Mesenchymal stem cell (in vitro differentiated cells and primary cell): ENCODE measurements around the gene NUDT22.

Experiments
- DNase-seq: peaks from one replicate; pipeline ENCODE4 v3.0.0-alpha.2; 2013
- H2AFZ ChIP-seq: one replicate; pipeline ENCODE4 v1.6.1; 2013; ENCODE audit warnings: low read depth, mild to moderate bottlenecking, control low read depth, inconsistent platforms, low read length, moderate library complexity
- H2AK5ac ChIP-seq: 2 replicates; pipeline ENCODE4 v1.6.1; 2013; ENCODE audit warnings: low read length, moderate library complexity, mild to moderate bottlenecking, inconsistent platforms; ENCODE audit not compliant: severe bottlenecking
- H2BK120ac ChIP-seq: one replicate; pipeline ENCODE4 v1.6.1; 2013; ENCODE audit warnings: low read depth, mild to moderate bottlenecking, inconsistent platforms, low read length, moderate library complexity
- H2BK12ac ChIP-seq, 2 experiments: one replicate each; pipeline ENCODE4 v1.6.1; 2013; ENCODE audit warnings: inconsistent platforms in 2 of 2, low read length in 2 of 2, mild to moderate bottlenecking in 2 of 2, moderate library complexity in 2 of 2, control low read depth in 1 of 2
- H2BK15ac ChIP-seq: one replicate; pipeline ENCODE4 v1.6.1; 2013; ENCODE audit warnings: mild to moderate bottlenecking, low read depth, inconsistent platforms; ENCODE audit not compliant: poor library complexity, severe bottlenecking
- H2BK5ac ChIP-seq: 2 replicates; pipeline ENCODE4 v1.6.1; 2013; ENCODE audit warnings: low read depth, mild to moderate bottlenecking, low read length, control low read depth, inconsistent platforms; ENCODE audit not compliant: poor library complexity, severe bottlenecking
- H3K14ac ChIP-seq, 2 experiments: one replicate each; pipeline ENCODE4 v1.6.1; 2013; ENCODE audit warnings: inconsistent platforms in 2 of 2, low read length in 2 of 2, control low read depth in 1 of 2, mild to moderate bottlenecking in 1 of 2, moderate library complexity in 1 of 2
- H3K18ac ChIP-seq, 2 experiments: one replicate each; pipeline ENCODE4 v1.6.1; 2013; ENCODE audit warnings: inconsistent platforms in 2 of 2, low read length in 2 of 2, control low read depth in 1 of 2, low read depth in 1 of 2, mild to moderate bottlenecking in 1 of 2
- H3K23ac ChIP-seq, 2 experiments: one replicate each; pipeline ENCODE4 v1.6.1; 2013; ENCODE audit warnings: inconsistent platforms in 2 of 2, low read length in 2 of 2, mild to moderate bottlenecking in 2 of 2, moderate library complexity in 2 of 2, control low read depth in 1 of 2
- H3K27ac ChIP-seq: 2 replicates; pipeline ENCODE4 v1.5.1; 2013; ENCODE audit warnings: mild to moderate bottlenecking, moderate library complexity, low read length, control low read depth, inconsistent platforms; ENCODE audit not compliant: poor library complexity, severe bottlenecking
- H3K27me3 ChIP-seq, 2 experiments: 2 replicates each; pipeline versions ENCODE4 v1.6.1 to v1.7.0; 2013; ENCODE audit warnings: low read length in 2 of 2, mild to moderate bottlenecking in 2 of 2, moderate library complexity in 2 of 2, control low read depth in 1 of 2, inconsistent platforms in 1 of 2; ENCODE audit not compliant: control insufficient read depth in 1 of 2, insufficient read depth in 1 of 2
- H3K36me3 ChIP-seq, 2 experiments: 2 replicates each; pipeline versions ENCODE4 v1.6.1 to v1.7.0; 2013; ENCODE audit warnings: low read length in 2 of 2, control low read depth in 1 of 2, inconsistent platforms in 1 of 2, low read depth in 1 of 2, mild to moderate bottlenecking in 1 of 2; ENCODE audit not compliant: insufficient read depth in 2 of 2, control insufficient read depth in 1 of 2
- H3K4ac ChIP-seq, 2 experiments: one replicate each; pipeline ENCODE4 v1.6.1; 2013; ENCODE audit warnings: inconsistent platforms in 2 of 2, low read length in 2 of 2, mild to moderate bottlenecking in 2 of 2, moderate library complexity in 2 of 2, control low read depth in 1 of 2, low read depth in 1 of 2
- H3K4me1 ChIP-seq: 2 replicates; pipeline ENCODE4 v1.6.1; 2013; ENCODE audit warnings: low read depth, low read length, control low read depth; ENCODE audit not compliant: control insufficient read depth, insufficient read depth
- H3K4me2 ChIP-seq: 2 replicates; pipeline ENCODE4 v1.6.1; 2013; ENCODE audit warnings: low read length, mild to moderate bottlenecking, inconsistent platforms; ENCODE audit not compliant: poor library complexity, severe bottlenecking
- H3K4me3 ChIP-seq, 2 experiments: 2 replicates each; pipeline versions ENCODE4 v1.5.1 to v1.7.0; 2013; ENCODE audit warnings: low read length in 2 of 2, mild to moderate bottlenecking in 2 of 2, control low read depth in 1 of 2, low read depth in 1 of 2; ENCODE audit not compliant: insufficient read depth in 1 of 2
- H3K79me1 ChIP-seq: replicated peaks from 2 replicates; pipeline ENCODE4 v1.6.1; 2013; ENCODE audit warnings: mild to moderate bottlenecking, control low read depth, low read length, inconsistent platforms; ENCODE audit not compliant: poor library complexity, severe bottlenecking
- H3K9ac ChIP-seq: 2 replicates; pipeline ENCODE4 v1.7.0; 2013; ENCODE audit warnings: mild to moderate bottlenecking, low read length, moderate library complexity
- H3K9me3 ChIP-seq: 2 replicates; pipeline ENCODE4 v1.7.0; 2013; ENCODE audit warnings: mild to moderate bottlenecking, low read length; ENCODE audit not compliant: control insufficient read depth
- H4K8ac ChIP-seq: one replicate; pipeline ENCODE4 v1.6.1; 2013; ENCODE audit warnings: inconsistent platforms, mild to moderate bottlenecking, low read length, moderate library complexity
- H4K91ac ChIP-seq: one replicate; pipeline ENCODE4 v1.6.1; 2013; ENCODE audit warnings: mild to moderate bottlenecking, low read length, inconsistent platforms
- WGBS: methylation state at CpG from one replicate; pipeline ENCODE4 v1.1.7; 2013; ENCODE audit warnings: mixed read lengths; 5-methylcytosine and 5-hydroxymethylcytosine counted together

NUDT22 gene

GRCh38 chr11:64209563-64209843 is 16.6 kb upstream of the NUDT22 start:
- WGBS = 93% methylated on average over 8 of the region's 8 CpGs
- H3K9me3 ChIP-seq = no peaks in the 10 kb centered on the region

GRCh38 chr11:64210301-64211020 is 15.6 kb upstream of the NUDT22 start:
- Histone ChIP-seq H2BK12ac (no peak overlapping the region), H3K18ac (no peak overlapping the region), H3K27ac (no peak overlapping the region), H2BK15ac (no peak overlapping the region), H3K23ac (no peak overlapping the region), H2BK5ac (no peak overlapping the region), H3K4ac (no peak overlapping the region), H3K4me1 (peaks cover 27% of the 10 kb centered on the region), H4K8ac (no peak overlapping the region), H2AFZ (no peak overlapping the region), H3K36me3 (peaks cover 22 to 52% of the 10 kb centered on the region in 2 experiments), H2AK5ac (no peak overlapping the region), H2BK120ac (no peak overlapping the region), H3K9ac (no peak overlapping the region), H3K79me1 (peaks cover 12% of the 10 kb centered on the region), H3K27me3 (no peaks in the 10 kb centered on the region), H3K4me3 (no peak overlapping the region), H3K4me2 (no peak overlapping the region), H4K91ac (no peak overlapping the region), H3K9me3 (no peaks in the 10 kb centered on the region), H3K14ac (no peak overlapping the region)
- no peak for DNase-seq
- WGBS = 96% methylated on average over 24 of the region's 24 CpGs

More at GRCh38 chr11:64209563-64209843, 16.6 kb upstream of the NUDT22 start:
- Histone ChIP-seq H3K18ac (no peak overlapping the region), H3K36me3 (peaks cover 27 to 55% of the 10 kb centered on the region in 2 experiments), H3K4me1 (peaks cover 27% of the 10 kb centered on the region), H3K14ac (no peak overlapping the region), H3K79me1 (peaks cover 12% of the 10 kb centered on the region), H2BK120ac (no peak overlapping the region), H3K27ac (no peak overlapping the region), H3K4ac (no peak overlapping the region), H3K4me2 (no peak overlapping the region), H2BK15ac (no peak overlapping the region), H4K8ac (no peak overlapping the region), H3K23ac (no peak overlapping the region), H3K27me3 (no peaks in the 10 kb centered on the region), H2BK5ac (no peak overlapping the region), H3K4me3 (no peak overlapping the region), H3K9ac (no peak overlapping the region), H2AK5ac (no peak overlapping the region), H2AFZ (no peak overlapping the region), H4K91ac (no peak overlapping the region), H2BK12ac (no peak overlapping the region)
- DNase-seq = no peak

GRCh38 chr11:64211181-64211872 is 14.7 kb upstream of the NUDT22 start:
- Histone ChIP-seq H3K27me3 (no peaks in the 10 kb centered on the region), H3K4me2 (no peak overlapping the region), H3K4ac (no peak overlapping the region), H4K91ac (no peak overlapping the region), H3K79me1 (peaks cover 8% of the 10 kb centered on the region), H3K23ac (no peak overlapping the region), H2BK5ac (no peak overlapping the region), H3K36me3 (peaks cover 13 to 44% of the 10 kb centered on the region in 2 experiments), H3K18ac (no peak overlapping the region), H3K9me3 (no peaks in the 10 kb centered on the region), H2BK15ac (no peak overlapping the region), H2AFZ (no peak overlapping the region), H3K4me3 (no peak overlapping the region), H2BK120ac (no peak overlapping the region), H2AK5ac (no peak overlapping the region), H2BK12ac (no peak overlapping the region), H4K8ac (no peak overlapping the region), H3K4me1 (peaks cover 23% of the 10 kb centered on the region), H3K9ac (no peak overlapping the region), H3K27ac (no peak overlapping the region), H3K14ac (no peak overlapping the region)
- no peak for DNase-seq
- 97% methylated on average over 23 of the region's 30 CpGs for WGBS

GRCh38 chr11:64216879-64217278 is 9.2 kb upstream of the NUDT22 start:
- WGBS = 93% methylated on average over 6 of the region's 6 CpGs
- Histone ChIP-seq H3K9me3 (no peaks in the 10 kb centered on the region), H2AFZ (no peak overlapping the region)

More at GRCh38 chr11:64216879-64217278, 9.2 kb upstream of the NUDT22 start:
- no peak overlapping the region for H2AK5ac ChIP-seq
- no peak overlapping the region for H3K4ac ChIP-seq
- peaks cover 12 to 28% of the 10 kb centered on the region in 2 experiments for H3K36me3 ChIP-seq
- H3K4me2 ChIP-seq = no peak overlapping the region
- no peaks in the 10 kb centered on the region for H3K27me3 ChIP-seq
- H3K4me1 ChIP-seq = peaks cover 2% of the 10 kb centered on the region
- H2BK5ac ChIP-seq = no peak overlapping the region
- no peak overlapping the region for H3K23ac ChIP-seq
- H3K4me3 ChIP-seq = no peak overlapping the region
- no peak overlapping the region for H3K14ac ChIP-seq
- no peak for DNase-seq
- H2BK120ac ChIP-seq = no peak overlapping the region
- H2BK15ac ChIP-seq = no peak overlapping the region
- H4K8ac ChIP-seq = no peak overlapping the region
- H4K91ac ChIP-seq = no peak overlapping the region
- no peak overlapping the region for H3K27ac ChIP-seq
- no peak overlapping the region for H2BK12ac ChIP-seq
- no peak overlapping the region for H3K18ac ChIP-seq
- H3K79me1 ChIP-seq = no peaks in the 10 kb centered on the region
- no peak overlapping the region for H3K9ac ChIP-seq
